GM21381 (cell line): ENCODE results near the gene OSBPL3.

Experiments used
- ATAC-seq: cut with Tn5 transposase; IDR thresholded peaks from one replicate; pipeline ENCODE4 v1.9.1; 2021; ENCODE audit warnings: mild to moderate bottlenecking, moderate library complexity; ENCODE audit not compliant: unreplicated experiment

The OSBPL3 gene

GRCh38 chr7:24899905-24900304 is 80.1 kb downstream of the OSBPL3 start:
- peak; percentile 53 for ATAC-seq

GRCh38 chr7:24899161-24899560 is 80.8 kb downstream of the OSBPL3 start:
- ATAC-seq, result no peak

- ATAC-seq, result no peak
Measured at GRCh38 chr7:24898691-24899090, 81.3 kb downstream of the OSBPL3 start.

- ATAC-seq, result peak; percentile 42
Measured at GRCh38 chr7:24896031-24896501, 83.9 kb downstream of the OSBPL3 start.

- ATAC-seq, result no peak
Measured at GRCh38 chr7:24894429-24895221, 85.4 kb downstream of the OSBPL3 start.

GRCh38 chr7:24891311-24891735 is 88.7 kb downstream of the OSBPL3 start:
- no peak for ATAC-seq

GRCh38 chr7:24889611-24890010 is 90.4 kb downstream of the OSBPL3 start:
- no peak for ATAC-seq

- ATAC-seq, result no peak
Measured at GRCh38 chr7:24888653-24889052, 91.3 kb downstream of the OSBPL3 start.

GRCh38 chr7:24885716-24886115 is 94.3 kb downstream of the OSBPL3 start:
- ATAC-seq, result no peak

- ATAC-seq, result no peak
Measured at GRCh38 chr7:24885305-24885704, 94.7 kb downstream of the OSBPL3 start.

- no peak for ATAC-seq
Measured at GRCh38 chr7:24884401-24884800, 95.6 kb downstream of the OSBPL3 start.

GRCh38 chr7:24883622-24884013 is 96.4 kb downstream of the OSBPL3 start:
- ATAC-seq, result no peak

GRCh38 chr7:24882989-24883621 is 96.9 kb downstream of the OSBPL3 start:
- ATAC-seq, result no peak

- no peak for ATAC-seq
Measured at GRCh38 chr7:24881623-24882022, 98.4 kb downstream of the OSBPL3 start.

- no peak for ATAC-seq
Measured at GRCh38 chr7:24880886-24881285, 99.1 kb downstream of the OSBPL3 start.

GRCh38 chr7:24879291-24879690 is 100.7 kb downstream of the OSBPL3 start:
- ATAC-seq, result no peak

GRCh38 chr7:24877790-24878311 is 102.1 kb downstream of the OSBPL3 start:
- ATAC-seq, result peak; percentile 89

GRCh38 chr7:24874791-24875190 is 105.2 kb downstream of the OSBPL3 start:
- no peak for ATAC-seq

GRCh38 chr7:24873944-24874343 is 106.0 kb downstream of the OSBPL3 start:
- ATAC-seq, result no peak

- ATAC-seq, result no peak
Measured at GRCh38 chr7:24871770-24872169, 108.2 kb downstream of the OSBPL3 start.

GRCh38 chr7:24870766-24871165 is 109.2 kb downstream of the OSBPL3 start:
- ATAC-seq, result no peak

GRCh38 chr7:24869572-24869971 is 110.4 kb downstream of the OSBPL3 start:
- ATAC-seq, result no peak
